HG02870 (cell line): Measurements from ENCODE around the gene EIF1AX.
"Not testable (repeated sequence)": the region's sequence is repeated elsewhere in the genome, so short reads cannot be mapped to it uniquely, and the experiment has no call there.

Experiments
- ATAC-seq: cut with Tn5 transposase; IDR thresholded peaks from one replicate; pipeline ENCODE4 v1.9.1; 2021; ENCODE audit warnings: mild to moderate bottlenecking, moderate library complexity; ENCODE audit not compliant: unreplicated experiment

EIF1AX gene, protein sequence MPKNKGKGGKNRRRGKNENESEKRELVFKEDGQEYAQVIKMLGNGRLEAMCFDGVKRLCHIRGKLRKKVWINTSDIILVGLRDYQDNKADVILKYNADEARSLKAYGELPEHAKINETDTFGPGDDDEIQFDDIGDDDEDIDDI

GRCh38 chrX:20141281-20142220 is at the start of gene EIF1AX:
TSS of gene EIF1AX (minus strand) at chrX:20141838. CDS start at chrX:20141640, 198 bp downstream.
- peak; percentile 98 for ATAC-seq

DNA sequence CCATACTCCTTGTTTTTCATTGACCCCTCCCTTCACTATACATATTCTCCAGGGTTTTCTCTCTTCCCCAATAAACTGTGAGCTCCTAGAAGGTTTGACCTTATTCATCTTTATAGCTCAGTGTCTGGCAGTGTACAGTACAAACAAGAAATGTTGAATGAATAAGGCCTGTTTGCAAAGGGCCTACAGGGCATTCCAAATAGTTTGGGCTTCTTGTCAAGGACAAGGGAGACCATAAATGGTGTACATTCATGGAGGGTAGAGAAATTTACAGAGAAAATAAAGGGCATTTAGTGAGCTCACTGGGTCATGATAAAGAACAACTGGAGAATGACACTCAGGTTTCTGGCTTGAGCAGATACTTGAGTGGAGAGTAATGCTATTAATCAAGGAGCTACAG is 47.5 kb upstream of the EIF1AX start:
- ATAC-seq = no peak

GRCh38 chrX:20181598-20182329 is 40.1 kb upstream of the EIF1AX start:
- peak; percentile 57 for ATAC-seq

- no peak for ATAC-seq
Observed at GRCh38 chrX:20177093-20177492, 35.5 kb upstream of the EIF1AX start.

GRCh38 chrX:20173856-20174255 is 32.2 kb upstream of the EIF1AX start:
- ATAC-seq = no peak

- ATAC-seq = no peak
Observed at GRCh38 chrX:20173313-20173712, 31.7 kb upstream of the EIF1AX start.

GRCh38 chrX:20171887-20172286 is 30.2 kb upstream of the EIF1AX start:
- ATAC-seq = no peak

DNA sequence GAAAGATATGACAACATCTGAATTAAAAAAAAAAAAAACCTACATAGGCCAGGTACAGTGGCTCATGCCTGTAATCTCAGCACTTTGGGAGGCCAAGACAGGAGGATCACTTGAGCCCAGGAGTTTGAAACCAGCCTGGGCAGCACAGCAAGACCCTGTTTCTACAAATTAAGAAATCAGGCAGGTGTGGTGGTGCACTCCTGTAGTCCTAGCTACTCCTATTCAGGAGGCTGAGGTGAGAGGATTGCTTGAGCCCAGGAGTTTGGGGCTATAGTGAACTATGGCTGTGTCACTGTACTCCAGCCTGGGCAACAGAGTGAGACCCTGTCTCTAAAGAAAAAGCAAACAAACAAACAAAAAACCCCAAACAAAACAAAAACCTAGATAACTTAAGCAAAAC is 20.9 kb upstream of the EIF1AX start:
- ATAC-seq = not testable (repeated sequence)

- no peak for ATAC-seq
Observed at GRCh38 chrX:20159797-20160385, 18.3 kb upstream of the EIF1AX start.

- ATAC-seq = no peak
Observed at GRCh38 chrX:20151689-20152088, 10.1 kb upstream of the EIF1AX start.

DNA sequence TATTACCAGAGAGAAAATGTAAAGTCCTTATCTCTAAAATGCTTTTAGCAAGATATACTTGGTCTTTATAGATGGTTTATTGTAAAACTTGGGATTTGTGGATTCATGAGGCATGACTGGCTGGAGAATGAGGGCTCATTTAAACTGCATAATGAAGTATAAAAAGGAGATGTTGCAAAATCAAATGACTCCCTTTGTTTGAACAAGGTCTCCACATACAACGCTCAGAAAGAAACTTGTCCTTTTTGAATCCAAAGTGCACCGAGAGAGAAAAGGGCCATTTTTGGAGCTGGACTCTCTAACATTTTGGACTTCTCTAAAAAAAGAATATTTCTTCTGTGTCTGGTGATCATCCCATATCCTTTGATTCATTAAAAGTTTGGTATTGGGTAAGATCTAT is 7.7 kb upstream of the EIF1AX start:
- ATAC-seq = no peak

GRCh38 chrX:20147561-20147960 is 5.9 kb upstream of the EIF1AX start:
- no peak for ATAC-seq

- ATAC-seq = no peak
Observed at GRCh38 chrX:20144491-20144890, 2.9 kb upstream of the EIF1AX start.

DNA sequence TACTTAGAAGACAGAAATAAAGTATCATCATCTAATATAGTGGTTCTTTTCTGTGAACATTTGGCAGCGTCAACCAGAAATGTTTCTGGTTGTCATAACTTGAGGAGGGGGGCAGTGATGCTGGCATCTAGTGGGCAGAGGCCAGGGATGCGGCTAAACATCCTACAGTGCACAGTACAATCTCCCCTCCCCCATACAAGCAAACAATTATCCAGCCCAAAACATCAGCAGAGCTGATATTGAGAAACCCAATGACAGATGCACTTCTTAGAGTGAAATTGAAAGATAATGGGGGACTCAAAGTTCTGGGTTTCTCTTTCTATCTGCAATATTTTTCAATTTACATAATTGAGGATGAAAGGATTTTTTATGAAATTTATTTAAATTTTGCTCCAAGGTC is 1.9 kb upstream of the EIF1AX start:
- no peak for ATAC-seq

GRCh38 chrX:20143111-20143510 is 1.5 kb upstream of the EIF1AX start:
- ATAC-seq = no peak

DNA sequence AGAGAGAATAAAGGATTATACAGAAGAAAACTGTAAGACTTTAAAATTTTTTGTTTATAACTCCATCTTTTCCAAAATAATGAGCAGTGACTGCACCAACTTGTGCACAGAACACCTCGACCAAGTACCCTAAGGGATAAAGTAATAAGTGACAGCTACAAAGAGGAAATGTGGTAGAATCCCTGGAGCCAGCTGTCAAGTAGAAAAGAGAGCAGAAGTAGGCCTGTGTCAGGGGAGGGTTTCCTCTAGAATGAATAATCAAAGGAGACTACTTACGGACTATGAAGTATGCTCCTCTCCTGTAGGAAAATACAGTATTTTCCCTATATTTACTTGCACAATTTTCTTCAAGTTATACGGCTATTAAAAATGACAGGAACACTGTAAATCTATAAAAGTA is 1.2 kb downstream of the EIF1AX start:
- ATAC-seq = no peak

- ATAC-seq = no peak
Observed at GRCh38 chrX:20139966-20140365, 1.7 kb downstream of the EIF1AX start.

GRCh38 chrX:20135944-20136343 is 5.7 kb downstream of the EIF1AX start:
- no peak for ATAC-seq

GRCh38 chrX:20132666-20133065 is 9.0 kb downstream of the EIF1AX start:
- no peak for ATAC-seq

GRCh38 chrX:20130357-20130756 is 11.3 kb downstream of the EIF1AX start:
- no peak for ATAC-seq

- ATAC-seq = no peak
Observed at GRCh38 chrX:20129547-20129946, 12.1 kb downstream of the EIF1AX start.
